GM19372 (cell line): ENCODE results near the gene LMBR1L.

Experiments
- ATAC-seq: cut with Tn5 transposase; IDR thresholded peaks from one replicate; pipeline ENCODE4 v1.9.1; 2021; ENCODE audit warnings: mild to moderate bottlenecking, low read depth, moderate library complexity; ENCODE audit not compliant: unreplicated experiment

LMBR1L gene

GRCh38 chr12:49121047-49121696 lies 10.5 kb upstream of the LMBR1L start:
- no peak for ATAC-seq

GRCh38 chr12:49111206-49111605 lies 559 bp upstream of the LMBR1L start:
- peak; percentile 6 for ATAC-seq

- ATAC-seq = peak; percentile 6
Measured at GRCh38 chr12:49109641-49110463, 795 bp downstream of the LMBR1L start.

GRCh38 chr12:49108958-49109404 lies 1.7 kb downstream of the LMBR1L start:
- ATAC-seq = no peak

GRCh38 chr12:49105504-49106084 lies 5.1 kb downstream of the LMBR1L start:
- ATAC-seq = no peak

GRCh38 chr12:49104822-49105221 lies 5.8 kb downstream of the LMBR1L start:
- ATAC-seq = no peak

- ATAC-seq = no peak
Measured at GRCh38 chr12:49100380-49100779, 10.3 kb downstream of the LMBR1L start.

GRCh38 chr12:49098703-49099102 lies 11.9 kb downstream of the LMBR1L start:
- no peak for ATAC-seq

GRCh38 chr12:49098035-49098451 lies 12.6 kb downstream of the LMBR1L start:
- no peak for ATAC-seq

- ATAC-seq = no peak
Measured at GRCh38 chr12:49097381-49097780, 13.3 kb downstream of the LMBR1L start.

GRCh38 chr12:49094975-49095365 lies 15.7 kb downstream of the LMBR1L start:
- no peak for ATAC-seq

- no peak for ATAC-seq
Measured at GRCh38 chr12:49094160-49094974, 16.3 kb downstream of the LMBR1L start, which contains the start of gene DHH. Gene DHH, minus strand, starts transcription at chr12:49094801. Its CDS starts 289 bp downstream, at chr12:49094512.

- no peak for ATAC-seq
Measured at GRCh38 chr12:49093792-49094159, 16.9 kb downstream of the LMBR1L start.

GRCh38 chr12:49092816-49093406 lies 17.7 kb downstream of the LMBR1L start:
- ATAC-seq = no peak

- ATAC-seq = no peak
Measured at GRCh38 chr12:49092086-49092815, 18.4 kb downstream of the LMBR1L start.

- ATAC-seq = no peak
Measured at GRCh38 chr12:49091836-49092085, 18.9 kb downstream of the LMBR1L start.

- no peak for ATAC-seq
Measured at GRCh38 chr12:49091056-49091835, 19.4 kb downstream of the LMBR1L start.

GRCh38 chr12:49089821-49090773 lies 20.6 kb downstream of the LMBR1L start:
- no peak for ATAC-seq
